HUDEP-2 (cell line): ENCODE measurements around the gene RNASEH2A.

ENCODE experiments used
- DNase-seq, 76 experiments: peaks; one replicate each; lab custom pipeline; 2025; ENCODE audit not compliant: unreplicated experiment in 76 of 76; lab: John Stamatoyannopoulos, UW

The RNASEH2A gene

DNA sequence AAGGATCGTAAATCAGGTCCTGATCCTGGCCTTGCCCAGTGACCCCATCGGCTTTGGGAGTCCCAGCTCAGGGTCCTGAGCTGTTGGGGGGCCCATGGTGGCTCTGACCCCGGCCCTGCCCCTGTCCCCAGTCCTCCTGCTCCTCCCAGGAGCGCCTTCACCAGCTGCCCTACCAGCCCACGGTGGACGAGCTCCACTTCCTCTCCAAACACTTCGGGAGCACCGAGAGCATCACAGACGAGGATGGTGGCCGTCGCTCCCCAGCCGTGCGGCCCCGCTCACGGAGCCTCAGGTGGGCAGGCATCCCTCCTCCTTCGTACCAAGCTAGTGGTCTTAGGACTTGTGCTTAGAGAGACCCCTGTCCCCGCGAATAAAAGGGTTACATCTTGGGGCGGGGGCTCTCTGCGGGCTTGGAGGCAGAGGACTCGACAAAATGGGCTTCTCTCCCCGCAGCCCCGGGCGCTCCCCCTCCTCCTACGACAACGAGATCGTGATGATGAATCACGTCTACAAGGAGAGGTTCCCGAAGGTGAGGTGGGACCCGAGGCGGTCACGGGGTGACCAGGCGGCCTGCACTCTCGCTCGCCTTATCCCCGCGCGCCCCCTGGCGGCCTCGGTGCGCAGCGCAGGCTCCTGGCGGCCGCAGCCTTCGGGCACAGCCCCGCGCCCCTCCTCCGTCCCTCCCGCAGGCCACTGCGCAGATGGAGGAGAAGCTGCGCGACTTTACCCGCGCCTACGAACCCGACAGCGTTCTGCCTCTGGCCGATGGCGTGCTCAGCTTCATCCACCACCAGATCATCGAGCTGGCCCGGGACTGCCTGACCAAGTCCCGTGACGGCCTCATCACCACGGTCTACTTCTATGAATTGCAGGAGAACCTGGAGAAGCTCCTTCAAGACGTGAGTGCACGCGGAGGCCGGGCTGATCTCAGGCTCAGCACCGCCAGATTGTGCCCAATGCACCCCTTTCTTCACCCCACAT is 41.1 kb downstream of the RNASEH2A start:
- DNase-seq = peak in 70 of 76 experiments; percentile 37 to 93 (median 78)

DNA sequence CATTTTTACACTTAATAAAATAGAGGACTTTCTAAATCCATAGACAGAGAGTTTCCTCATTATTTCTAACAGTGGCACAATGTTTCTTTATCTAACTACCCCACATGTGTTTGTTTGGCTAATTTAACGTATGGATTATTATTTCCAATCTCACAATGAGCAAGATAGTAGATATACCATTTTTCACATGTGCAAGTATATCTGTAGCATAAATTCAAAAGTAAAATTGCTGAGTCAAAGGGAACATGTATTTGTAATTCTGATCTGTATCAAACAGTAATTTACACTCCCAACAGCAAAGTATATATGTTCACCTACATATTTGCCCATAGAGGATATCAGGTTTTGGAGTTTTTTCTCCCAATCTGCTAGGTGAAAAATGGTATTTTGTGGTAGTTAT is 50.3 kb downstream of the RNASEH2A start:
- peak in 3 of 76 experiments; percentile 28 to 40 (median 32) for DNase-seq

DNA sequence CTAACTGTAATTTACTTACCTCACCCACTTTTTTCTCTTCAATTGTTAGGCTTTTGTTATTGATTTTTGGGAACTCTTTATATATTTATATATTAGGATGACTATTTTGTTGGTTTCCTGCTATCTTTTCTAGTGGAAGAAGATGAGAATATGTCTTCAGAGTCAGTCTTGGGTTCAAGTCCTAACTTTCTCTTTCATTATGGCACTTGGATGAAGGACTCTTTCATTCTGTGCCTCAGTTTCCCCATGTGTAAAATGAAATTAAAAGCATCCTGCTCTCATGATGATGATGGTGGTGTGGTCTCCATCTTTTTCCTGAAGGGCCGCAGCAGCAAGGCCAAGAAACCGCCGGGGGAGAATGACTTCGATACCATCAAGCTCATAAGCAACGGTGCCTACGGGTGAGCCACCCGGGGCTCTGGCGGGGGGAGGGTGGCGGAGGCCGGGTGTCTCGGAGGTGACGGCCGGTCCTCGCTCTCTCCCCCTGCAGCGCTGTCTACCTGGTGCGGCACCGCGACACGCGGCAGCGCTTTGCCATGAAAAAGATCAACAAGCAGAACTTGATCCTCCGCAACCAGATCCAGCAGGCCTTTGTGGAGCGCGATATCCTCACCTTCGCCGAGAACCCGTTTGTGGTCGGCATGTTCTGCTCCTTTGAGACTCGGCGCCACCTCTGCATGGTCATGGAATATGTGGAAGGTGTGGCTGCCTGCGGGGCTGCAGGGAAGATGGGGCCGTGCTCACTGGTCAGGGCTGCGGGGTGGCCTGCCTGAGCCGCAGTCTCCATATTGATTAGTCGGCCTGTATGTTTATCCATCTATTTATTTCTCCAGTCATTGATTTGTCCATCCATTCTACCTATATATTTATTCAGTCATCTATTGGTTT is 51.9 kb downstream of the RNASEH2A start:
- no peak for DNase-seq

DNA sequence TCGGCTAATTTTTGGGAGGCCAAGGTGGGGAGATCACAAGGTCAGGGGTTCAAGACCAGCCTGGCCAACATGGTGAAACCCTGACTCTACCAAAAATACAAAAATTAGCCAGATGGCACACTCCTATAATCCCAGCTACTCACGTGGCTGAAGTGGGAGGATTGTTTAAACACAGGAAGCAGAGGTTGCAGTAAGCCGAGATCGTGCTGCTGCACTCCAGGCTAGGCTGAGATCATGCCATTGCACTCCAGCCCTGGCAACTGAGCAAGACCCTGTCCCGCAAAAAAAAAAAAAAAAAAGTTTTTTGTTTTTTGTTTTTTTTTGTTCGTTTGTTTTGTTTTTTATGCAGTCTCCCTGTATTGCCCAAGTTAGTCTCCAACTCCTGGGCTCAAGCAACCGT is 53.2 kb downstream of the RNASEH2A start:
- DNase-seq = no peak
